Fibroblast of skin of left biceps (primary cell): Measurements from ENCODE around the gene NDUFV3.
"Not testable (repeated sequence)": the region's sequence is repeated elsewhere in the genome, so short reads cannot be mapped to it uniquely, and the experiment has no call there.

Experiments used
- DNase-seq, 2 experiments: peaks; one replicate each; pipeline ENCODE4 v3.0.0-alpha.2; 2013; ENCODE audit warnings: low read depth in 2 of 2

The NDUFV3 gene

DNA sequence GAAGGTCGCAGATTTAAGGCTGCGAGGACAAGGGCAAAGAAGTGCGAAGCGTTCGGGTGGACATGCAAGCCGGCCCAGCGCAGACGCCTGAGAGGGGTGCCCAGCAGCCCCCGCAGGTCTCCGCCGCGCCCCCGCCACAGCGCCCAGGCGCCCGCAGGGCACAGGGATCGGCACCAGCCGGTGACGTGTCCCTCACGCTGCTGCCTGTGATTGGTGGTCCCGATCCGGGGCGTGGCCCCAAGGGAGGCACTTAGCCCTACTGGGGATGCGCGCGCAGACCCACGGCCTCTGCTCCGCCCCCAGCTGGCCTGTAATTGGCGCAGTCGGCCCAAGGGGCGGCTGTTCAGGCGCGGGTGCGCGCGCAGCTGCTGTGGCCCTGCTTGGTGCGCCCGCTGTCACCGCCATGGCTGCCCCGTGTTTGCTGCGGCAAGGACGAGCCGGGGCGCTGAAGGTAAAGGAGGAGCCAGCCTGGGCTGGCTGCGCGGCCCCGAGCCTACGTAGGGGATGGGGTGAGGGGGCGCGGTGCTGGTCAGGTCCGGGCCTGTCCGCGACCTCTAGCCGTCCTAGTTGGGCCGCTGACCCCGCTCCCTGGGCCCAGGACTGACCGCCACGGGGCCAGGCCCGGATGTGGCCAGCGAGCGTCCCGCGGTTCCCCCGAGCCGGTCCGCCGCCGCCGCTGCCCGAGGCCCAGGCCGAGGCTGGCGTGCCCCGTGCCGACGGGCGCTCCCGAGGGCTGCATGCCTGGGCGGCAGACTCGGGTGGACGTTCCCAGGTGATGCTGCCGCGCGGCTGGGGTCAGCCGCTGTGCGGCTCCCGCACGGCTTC, at the start of gene NDUFV3:
Gene NDUFV3, plus strand, starts transcription at position 379 of the 825 bp plus-strand sequence. Its CDS starts 25 bp downstream, at position 404.
- peak; percentile 93 to 94 for DNase-seq

DNA sequence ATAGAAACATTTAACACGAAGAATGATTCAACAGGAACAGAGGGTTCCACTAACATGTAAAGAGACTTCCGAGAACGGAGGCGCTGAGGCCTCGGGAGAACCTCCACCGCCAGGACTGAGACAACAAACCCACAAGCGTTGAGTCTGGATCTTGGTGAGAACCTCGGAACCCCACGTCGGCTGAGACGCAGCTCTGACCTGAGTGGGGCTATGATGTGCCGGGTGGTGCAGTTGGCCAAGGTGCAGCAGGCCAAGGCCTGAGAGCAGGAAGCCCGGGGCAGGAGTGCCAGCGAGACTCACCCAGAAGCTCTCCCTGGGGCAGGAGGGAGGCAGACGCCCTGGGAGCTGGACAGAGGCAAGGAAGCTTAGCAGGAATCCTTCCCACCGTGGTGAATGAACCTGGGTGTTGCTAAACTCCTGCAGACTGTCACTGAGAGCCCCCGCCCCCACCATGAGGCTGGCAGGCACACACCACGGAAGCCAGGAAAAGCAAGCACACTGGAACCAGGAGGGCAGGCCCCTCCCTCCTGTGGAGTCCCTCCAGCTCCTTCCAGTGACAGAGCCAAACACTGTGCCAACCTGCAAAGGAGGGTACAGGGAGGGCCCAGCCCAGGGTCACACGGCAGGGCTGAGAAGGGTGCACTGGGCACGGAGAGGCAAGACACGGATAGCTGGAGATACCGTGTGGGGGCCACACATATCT, 48.5 kb upstream of the NDUFV3 start:
- no peak for DNase-seq

DNA sequence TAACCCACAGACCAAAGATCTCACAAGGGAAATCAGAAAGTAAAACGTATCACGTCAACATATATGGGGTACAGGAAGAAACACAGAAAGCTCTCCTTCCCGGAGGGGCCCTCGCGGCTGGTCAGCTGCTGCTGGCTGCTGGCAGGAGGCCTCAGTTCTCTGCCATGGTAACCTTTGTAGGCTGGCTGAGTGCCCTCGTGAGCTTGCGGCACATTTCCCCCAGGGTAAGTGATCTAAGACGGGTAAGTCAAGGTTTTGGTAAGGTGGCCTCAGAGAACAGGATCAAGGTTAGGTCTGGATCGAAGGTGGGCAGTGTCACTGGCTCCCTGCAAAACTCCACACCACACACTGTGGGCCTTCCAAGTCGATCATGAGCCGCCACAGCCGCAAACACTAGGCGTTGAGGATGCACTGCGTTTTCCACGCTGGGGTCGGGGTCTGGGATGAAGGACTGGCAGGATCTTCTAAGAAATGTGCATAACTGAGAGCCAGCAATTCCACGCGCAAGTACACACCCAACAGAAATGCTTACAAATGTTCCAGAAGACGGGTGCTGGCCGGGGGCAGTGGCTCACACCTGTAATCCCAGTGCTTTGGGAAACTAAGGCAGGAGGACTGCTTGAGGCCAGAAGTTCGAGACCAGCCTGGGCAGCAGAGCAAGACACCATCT, 47.7 kb upstream of the NDUFV3 start:
- DNase-seq = no peak

DNA sequence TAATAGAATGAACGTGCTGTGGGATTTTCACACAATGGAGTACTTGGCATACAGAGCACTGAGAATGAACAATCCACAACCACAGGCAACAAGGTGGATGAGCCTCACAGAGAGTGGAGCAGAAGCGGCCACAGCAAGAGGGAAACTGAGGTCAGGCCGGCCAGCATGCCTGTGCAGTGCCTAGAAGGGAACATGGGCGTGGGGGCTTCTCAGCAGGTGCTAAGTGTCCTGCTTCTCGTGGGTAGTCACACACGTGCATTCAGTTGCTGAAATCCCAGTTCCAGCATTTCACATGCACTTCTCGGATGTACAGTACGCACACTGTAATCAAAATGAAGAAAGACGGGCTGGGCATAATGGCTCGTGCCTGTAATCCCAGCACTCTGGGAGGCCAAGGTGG, 46.9 kb upstream of the NDUFV3 start:
- no peak for DNase-seq

DNA sequence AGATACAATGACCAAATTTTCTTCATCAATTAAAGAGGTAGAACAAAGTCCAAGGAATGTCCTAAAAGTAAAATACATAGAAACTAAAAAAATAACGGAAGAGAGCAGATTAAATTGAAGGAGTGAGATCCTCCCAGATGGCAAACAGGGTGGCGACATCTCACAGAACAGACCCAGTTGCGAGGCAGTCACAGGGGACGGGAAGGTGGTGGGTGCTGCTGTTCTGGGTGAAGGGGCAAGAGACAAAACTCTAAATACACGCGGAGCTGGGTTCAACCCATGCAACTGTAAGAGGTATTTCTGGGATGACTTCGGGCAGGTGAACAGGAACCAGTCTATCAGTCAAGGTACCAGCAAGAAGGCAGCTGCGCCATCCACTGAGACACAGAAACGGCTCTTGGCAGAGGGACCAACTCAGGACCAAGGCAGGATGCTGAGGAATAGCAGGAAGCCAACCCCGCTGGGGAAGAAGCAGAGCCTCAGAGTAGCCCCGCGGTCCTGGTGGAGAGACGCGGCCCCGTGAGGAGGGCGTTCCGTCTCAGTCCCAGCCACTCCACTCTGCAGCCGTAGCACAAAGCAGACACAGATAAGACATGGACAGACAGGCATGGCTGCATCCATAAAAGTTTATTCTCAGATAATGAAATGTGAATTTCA, 45.9 kb upstream of the NDUFV3 start:
- no peak for DNase-seq

DNA sequence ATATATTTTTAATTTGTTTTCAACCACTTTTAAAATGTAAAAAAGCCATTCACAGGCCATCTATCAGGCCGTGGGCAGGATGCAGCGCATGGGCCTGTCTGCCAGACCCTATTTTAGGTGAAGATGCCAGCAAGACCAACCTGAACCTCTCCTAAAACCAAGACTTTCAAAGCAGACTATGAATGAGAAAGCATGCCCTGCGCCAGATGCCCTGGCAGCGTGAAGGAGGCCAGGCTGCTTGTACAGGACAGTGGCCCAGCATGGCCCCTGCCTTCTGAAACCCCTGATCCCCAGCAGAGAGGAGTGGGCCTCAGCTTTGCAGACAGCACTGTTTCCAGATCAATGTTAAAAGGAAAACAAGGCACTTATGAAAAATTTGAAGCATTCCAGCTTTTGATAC, 45.4 kb upstream of the NDUFV3 start:
- DNase-seq = no peak

DNA sequence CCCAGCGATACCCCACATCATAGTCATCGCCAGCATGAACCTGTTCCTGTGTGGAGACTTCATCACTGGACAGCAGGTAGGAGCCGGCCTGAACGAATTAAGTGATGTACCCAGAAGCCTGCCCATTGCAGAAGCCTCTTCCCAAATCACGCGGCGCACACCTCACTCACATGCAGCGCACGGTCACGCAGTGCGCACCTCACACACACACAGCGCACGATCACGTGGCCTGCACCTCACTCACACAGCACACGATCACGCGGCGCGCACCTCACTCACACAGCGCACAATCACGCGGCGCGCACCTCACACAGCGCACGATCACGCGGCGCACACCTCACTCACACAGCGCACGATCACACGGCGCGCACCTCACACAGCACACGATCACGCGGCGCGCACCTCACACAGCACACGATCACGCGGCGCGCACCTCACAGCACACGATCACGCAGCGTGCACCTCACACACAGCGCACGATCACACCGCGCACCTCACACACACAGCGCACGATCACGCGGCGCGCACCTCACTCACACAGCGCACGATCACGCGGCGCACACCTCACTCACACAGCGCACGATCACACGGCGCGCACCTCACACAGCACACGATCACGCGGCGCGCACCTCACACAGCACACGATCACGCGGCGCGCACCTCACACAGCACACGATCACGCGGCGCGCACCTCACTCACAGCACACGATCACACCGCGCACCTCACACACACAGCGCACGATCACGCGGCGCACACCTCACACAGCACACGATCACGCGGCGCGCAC, 44.8 kb upstream of the NDUFV3 start:
- DNase-seq = not testable (repeated sequence)

DNA sequence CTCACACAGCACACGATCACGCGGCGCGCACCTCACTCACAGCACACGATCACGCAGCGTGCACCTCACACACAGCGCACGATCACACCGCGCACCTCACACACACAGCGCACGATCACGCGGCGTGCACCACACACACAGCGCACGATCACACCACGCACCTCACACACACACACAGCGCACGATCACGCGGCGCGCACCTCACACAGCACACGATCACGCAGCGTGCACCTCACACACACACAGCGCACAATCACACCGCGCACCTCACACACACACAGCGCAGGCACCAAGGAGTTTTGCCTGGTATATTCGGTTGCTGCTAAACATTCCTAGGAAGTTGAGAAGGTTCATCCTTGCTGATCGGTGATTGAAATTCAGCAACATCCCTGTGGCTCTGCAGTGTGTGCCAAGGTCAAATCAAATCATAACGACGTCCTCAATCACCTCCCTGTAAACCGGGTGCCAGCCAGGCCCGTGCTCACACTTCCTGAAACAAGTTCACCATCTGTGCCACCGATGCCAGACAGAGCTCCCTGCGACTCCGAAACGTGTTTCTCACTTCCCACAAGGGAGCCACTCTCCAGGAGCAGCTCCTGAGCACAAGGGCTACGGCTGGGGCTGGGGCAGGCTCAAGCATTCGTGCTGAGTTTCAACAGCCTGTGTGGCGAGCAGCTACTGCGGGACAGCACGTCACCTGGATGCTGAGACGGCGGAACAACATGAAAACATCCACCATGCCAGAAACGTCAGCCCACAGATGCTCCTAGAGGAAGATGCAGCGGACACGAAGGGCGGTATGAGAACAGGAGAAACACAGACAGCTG, 44.0 kb upstream of the NDUFV3 start:
- DNase-seq = no peak

DNA sequence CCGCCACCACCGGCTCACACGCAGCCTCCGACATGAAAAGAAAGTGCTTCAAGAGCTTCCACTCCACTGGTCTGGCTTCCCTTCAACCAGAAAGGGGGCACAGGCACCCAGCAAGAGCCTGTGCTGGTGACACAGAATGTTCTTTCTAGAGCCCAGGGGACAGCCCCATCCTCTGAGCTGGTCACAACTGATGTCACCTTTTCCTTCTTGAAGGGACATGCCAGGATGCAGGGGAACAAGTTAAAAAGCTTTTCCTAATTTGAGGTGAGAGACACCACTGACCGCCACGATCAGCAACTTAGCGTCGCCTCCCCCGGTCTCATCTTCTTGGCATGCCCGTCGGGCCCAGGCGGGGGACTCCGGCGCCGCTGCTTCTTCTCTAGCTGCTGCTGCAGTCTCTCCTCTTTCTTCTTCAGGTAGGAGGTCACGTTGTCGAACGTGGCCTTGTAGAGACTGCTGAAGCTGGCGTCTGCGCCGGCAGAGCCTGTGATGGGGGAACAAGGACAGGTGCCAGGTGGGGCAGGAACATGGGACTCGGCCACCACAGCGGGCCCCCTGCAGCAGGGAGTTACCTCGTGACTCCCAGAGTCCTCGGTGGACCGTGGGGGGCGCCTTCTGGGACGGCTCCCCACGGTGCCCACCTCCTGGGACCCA, 43.2 kb upstream of the NDUFV3 start:
- no peak for DNase-seq

DNA sequence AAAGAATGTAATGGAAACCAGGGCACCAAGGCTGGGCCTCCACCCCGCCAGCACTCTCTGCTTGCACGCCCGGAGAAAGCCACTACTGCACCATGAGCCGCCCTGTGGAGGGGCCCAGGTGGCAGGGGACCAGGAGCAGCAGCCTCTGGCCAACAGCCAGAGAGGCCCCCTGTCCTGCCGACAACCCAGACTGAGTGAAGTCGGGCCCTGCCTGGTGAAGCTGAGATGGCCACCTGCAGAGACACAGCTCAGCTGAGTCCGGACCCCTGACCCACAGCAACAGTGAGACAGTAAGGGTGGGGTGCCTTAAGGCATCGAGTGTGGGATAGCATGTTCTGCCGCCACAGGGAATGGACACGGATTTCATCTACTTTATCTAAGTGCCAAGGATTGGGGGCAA, 42.6 kb upstream of the NDUFV3 start:
- no peak for DNase-seq

DNA sequence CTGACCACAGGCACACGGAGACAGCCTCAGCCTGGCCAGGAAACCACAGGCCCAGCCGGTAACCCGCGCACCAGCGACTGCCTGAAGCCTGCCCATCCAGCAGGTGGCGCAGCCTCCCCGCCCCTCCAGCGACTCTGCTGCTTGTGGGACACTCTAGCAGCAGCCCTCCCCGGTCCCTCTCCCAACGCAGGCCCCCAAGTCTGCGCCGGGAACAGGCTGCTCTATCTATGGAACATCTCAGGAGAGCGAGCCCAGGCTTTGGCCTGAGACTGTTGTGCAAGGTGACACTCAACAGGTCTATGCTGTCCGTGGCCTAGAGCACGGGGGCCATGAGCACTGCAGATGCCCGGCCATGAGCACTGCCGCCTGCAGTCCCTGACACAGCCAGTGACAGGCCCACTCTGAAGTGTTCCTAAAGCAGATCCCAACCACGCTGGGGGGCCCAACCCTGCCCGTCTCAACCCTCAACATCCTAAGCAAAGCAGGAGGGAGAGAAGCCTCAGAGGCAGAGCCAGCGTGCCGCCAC, 42.2 kb upstream of the NDUFV3 start:
- DNase-seq = no peak

DNA sequence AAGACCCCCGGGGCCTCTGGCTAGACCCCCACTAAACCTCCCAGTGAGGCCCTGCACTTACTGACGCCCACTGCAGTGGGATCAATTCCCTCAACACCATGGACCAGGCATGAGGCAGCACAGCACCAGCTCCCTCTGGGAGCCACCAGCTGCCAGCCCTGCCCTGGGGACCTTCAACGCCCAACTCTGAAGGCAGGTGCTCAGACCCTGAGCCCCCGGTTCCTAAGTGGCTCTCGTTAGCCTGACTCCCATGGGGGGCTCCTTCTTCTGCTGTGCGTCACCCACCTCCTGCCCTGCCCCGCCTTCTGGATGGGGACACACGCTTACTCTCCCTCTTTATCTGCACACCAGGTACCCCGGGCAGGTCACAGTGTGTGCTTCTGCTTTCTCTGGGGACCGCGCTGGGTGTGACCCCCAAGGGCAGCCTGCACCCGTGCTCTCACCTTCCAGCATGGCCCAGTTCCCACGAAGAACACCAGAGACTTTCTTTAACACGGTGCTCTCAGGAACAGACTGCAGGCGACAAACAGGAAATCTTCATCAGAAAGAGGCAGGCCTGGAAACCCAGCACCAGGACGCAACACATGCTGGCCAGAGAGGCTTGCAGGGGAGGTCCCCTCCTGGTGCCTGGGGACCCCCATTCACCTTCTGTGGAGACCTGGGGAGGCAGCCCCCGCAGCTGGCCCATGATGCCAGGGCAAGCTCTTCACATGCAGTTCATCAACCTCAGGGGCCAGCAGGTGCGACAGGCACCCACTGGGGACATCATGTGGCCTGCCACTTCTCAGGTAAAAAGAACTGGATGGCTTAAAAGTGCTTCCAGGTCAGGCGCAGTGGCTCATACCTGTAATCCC, 41.1 kb upstream of the NDUFV3 start:
- DNase-seq = no peak

DNA sequence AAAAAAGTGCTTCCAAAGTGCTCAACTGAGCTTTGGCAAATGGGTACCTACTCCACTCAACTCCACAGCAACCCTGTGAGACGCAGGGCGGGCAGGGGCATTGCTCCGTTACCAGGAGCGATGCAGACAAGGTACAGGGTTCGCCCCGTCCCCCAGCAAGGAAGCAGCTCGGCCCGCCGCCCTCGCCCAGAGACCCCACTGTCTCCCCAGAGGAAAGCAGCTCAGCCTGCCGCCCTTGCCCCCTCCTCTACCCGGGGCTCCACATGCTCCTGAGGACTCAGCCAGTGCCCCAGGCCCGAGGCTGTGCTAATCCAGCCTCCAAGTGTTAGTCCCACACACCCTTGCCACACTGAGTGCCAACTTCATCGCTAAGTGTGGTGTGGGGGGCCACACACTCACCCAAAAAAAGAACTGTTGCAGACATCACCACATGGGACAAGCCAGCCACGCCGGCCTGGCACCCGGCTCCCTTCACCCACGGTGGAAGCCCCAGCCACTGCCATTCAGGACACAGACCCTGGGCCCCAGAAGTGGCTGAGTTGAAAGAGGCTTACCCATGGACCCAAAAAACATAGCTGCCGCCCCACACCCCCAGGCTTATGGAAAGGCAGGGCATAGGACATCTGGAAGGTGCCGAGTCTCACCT, 40.1 kb upstream of the NDUFV3 start:
- no peak for DNase-seq

DNA sequence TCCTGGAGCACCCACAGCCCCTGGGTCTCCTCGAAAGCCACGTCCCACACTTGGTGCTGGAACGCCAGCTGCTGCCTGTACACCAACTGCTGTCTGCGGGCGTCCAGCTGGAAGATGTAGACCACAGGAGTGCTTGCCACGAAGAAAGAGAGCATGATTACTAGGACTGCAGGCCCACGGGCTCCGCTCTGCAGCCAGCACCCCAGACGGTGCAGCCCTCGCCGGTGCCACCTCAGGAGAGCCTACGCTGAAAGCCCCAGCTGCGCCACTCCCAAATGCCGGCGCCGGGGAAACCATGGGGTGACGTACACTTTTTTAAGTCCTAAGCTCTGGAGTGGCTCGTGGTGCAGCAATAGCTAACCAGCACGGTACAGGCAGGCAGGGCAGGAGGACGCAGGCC, 39.5 kb upstream of the NDUFV3 start:
- no peak for DNase-seq

DNA sequence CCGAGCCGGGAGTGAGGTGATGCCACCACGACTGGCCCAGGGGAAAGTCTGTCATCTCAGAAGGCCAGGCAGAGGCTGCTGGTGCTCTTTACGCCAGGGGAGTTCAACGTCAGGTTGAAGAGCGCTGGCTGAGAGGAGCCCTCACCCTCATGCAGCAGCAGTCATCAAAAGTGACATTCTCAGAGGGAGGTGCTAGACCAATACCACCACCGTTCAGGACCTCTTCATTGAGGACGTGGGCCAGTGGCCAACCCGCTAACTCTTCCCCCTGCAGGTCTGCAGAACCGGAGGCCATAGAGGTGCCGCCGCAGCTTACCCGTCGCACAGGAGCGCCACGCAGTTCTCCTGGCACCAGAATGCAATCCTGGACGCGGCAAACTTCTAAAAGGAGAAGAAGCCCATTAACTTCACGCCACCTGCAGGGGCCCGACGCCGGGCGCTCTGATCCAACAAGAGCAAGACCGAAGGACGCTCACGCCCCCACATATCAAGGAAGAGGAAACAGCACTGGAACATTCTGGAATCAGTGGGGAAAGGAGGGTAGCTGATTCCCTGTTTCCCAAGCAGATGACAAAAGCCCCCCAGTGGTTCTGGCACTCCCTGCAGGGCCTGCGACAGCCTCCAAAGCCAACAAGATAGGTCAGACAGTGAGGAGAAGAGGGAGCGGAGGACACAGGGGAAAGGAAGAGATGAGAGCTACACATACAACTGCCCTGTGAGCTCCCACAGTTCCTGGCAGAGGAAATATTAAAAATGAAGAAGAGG, 38.7 kb upstream of the NDUFV3 start:
- no peak for DNase-seq

DNA sequence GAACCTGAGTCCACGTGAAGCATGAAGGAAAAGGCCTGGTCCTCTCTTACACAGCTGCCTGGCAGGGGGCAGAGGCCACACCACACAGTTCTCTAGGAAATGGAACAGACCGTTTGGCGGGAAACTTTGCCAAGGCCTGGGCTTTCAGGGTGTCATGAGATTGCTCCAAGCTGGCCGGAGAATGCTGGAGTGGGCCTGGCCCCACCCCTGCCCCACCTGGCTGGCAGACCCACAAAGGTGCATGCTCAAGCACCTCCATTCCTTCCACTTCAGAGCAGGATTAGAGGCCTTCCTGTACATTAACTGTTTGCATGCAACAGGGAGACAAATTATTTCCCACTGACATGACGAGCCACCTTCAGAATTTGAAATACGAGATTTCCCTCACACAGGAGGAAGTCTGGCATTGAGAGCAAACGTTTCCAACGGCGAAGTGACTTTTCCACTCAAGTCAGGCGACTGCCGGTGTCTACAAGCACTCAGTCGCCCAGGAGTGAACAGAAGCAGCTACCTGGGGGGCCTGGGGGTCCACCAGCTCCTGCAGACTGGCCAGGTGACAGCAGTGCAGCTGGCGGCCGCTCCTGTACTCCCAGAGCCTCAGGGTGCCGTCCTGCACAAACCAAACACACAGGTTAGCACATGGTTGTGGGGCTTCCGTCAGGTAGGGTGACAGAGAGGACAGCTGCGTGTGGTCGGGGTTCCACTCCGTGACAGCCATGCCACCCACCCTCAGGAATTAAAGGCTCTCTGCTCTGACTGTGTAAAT, 37.8 kb upstream of the NDUFV3 start:
- DNase-seq = no peak

DNA sequence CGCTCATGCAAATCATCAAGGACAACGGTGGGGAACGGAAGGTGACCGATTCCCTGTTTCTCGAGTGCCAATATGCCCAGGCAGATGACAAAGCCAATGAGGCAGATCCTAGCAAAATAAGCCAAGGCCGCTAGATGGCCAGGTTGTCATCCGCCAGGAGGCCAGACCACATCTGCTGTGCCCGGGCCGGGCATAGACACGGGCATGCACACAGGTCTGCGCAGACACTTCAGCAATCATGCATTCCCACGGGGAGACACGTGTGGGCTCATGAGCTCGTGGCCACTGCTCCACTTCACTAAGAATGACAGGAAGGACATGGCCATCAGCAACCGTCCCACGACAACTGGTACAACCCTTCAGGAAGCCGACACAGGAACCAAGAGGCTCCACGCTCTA, 37.2 kb upstream of the NDUFV3 start:
- no peak for DNase-seq
